Measurements from ENCODE around the gene QRICH2. TPM values are rescaled to one million over a fixed set of nuclear protein-coding genes. Genes with fewer than 3 reads are reported as not detected.

QRICH2 gene
- total RNA-seq, 1 donor from 2014 or later, result 11.7 TPM

DNA sequence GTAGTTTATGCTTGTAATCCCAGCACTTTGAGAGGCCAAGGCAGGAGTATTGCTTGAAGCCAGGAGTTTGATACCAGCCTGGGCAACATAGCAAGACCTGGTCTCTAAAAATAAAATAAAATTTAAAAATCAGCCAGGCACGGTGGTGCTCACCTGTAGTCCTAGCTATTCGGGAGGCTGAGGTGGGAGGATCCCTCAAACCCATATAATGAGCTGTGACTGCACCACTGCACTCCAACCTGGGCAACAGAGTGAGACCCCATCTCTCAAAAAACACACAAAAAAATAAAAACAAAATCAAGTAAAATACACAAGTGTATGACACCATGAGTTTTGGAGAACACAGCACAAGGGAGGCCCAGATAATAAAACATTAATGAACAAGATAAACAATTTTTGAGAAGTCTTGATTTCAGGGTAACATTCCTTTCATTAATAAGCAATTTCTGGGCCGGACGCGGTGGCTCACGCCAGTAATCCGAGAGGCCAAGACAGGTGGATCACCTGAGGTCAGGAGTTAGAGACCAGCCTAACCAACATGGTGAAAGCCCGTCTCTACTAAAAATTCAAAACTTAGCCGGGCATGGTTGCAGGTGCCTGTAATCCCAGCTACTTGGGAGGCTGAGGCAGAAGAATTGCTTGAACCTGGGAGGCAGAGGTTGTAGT is 27.8 kb upstream of the QRICH2 start:
- Mint-ChIP-seq H3K4me1 (ENCODE audit: unreplicated experiment) (peaks cover 14% of the 10 kb centered on the region), H3K36me3 (peaks cover 22% of the 10 kb centered on the region), H3K4me3 (no peak overlapping the region), H3K27me3 (no peaks in the 10 kb centered on the region), H3K27ac (no peak overlapping the region), H3K9me3 (no peaks in the 10 kb centered on the region)
- no peak for DNase-seq (ENCODE audit: extremely low spot score, unreplicated experiment)
- TF ChIP-seq, protein P1, sequence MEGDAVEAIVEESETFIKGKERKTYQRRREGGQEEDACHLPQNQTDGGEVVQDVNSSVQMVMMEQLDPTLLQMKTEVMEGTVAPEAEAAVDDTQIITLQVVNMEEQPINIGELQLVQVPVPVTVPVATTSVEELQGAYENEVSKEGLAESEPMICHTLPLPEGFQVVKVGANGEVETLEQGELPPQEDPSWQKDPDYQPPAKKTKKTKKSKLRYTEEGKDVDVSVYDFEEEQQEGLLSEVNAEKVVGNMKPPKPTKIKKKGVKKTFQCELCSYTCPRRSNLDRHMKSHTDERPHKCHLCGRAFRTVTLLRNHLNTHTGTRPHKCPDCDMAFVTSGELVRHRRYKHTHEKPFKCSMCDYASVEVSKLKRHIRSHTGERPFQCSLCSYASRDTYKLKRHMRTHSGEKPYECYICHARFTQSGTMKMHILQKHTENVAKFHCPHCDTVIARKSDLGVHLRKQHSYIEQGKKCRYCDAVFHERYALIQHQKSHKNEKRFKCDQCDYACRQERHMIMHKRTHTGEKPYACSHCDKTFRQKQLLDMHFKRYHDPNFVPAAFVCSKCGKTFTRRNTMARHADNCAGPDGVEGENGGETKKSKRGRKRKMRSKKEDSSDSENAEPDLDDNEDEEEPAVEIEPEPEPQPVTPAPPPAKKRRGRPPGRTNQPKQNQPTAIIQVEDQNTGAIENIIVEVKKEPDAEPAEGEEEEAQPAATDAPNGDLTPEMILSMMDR (conservative IDR thresholded peaks at IDR 0.05), result no peak

DNA sequence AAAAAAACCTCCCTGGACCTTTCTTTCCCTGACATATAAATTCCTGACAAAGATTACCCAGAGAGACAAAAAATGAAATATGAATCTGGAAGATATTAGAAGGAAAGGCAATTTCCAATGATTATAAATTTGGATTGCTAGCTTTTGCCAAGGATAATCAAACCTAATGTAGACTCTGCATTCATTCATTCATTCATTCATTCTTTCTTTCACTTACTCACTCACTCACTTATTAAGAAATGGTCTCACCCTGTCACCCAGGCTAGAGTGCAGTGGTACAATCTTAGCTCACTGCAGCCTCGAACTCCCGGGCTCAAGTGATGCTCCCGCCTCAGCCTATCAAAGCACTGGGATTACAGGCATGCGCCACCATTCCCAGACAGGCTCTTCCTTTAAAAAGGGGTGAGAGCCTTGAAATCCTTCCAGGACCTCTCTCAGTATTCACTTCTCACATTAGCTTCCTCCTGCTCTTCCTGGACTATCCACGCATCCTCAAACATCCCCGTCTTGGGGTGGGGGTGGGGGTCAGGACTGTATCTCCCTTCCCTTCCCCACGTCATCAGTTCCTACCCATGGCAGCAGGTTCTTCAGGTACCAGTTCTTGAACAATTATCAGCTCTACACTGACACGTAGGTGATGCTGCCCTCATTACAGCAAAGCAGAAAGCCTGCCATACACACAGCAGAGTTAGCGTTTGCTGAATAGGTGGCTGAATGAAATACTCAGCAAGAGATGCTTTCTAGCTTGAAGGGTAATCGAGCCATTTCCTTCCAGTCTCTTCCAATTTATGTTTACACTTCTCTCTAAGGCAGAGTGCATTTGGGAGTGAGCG is 25.8 kb upstream of the QRICH2 start:
- TF ChIP-seq, protein P1 (conservative IDR thresholded peaks at IDR 0.05), result no peak
- Mint-ChIP-seq H3K27me3 (no peaks in the 10 kb centered on the region), H3K27ac (no peak overlapping the region), H3K9me3 (no peaks in the 10 kb centered on the region), H3K4me3 (no peak overlapping the region), H3K36me3 (peaks cover 17% of the 10 kb centered on the region), H3K4me1 (ENCODE audit: unreplicated experiment) (peaks cover 17% of the 10 kb centered on the region)
- no peak for DNase-seq (ENCODE audit: extremely low spot score, unreplicated experiment)

DNA sequence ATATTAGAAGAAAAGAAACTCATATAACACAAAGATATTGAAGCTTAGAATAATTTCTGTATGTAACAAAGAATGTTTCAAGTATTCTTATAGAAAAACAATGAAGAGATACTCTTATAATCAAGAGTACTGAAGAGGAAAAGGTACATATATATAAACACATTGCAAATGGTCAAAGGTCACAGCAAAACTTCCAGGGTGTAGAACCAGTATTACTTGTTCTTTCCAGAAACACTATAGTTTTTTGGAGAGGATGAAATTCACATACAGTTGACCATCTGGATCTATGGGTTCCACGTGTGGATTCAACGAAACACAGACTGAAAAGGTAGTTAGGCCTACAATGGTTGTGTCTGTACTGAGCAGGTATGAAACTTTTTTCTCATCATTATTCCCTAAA is 23.0 kb upstream of the QRICH2 start:
- no peak overlapping the region for H3K27ac Mint-ChIP-seq
- TF ChIP-seq, protein P1 (conservative IDR thresholded peaks at IDR 0.05), result no peak
- peaks cover 25% of the 10 kb centered on the region for H3K36me3 Mint-ChIP-seq
- no peak overlapping the region for H3K4me3 Mint-ChIP-seq
- H3K27me3 Mint-ChIP-seq, result no peaks in the 10 kb centered on the region
- DNase-seq (ENCODE audit: extremely low spot score, unreplicated experiment), result no peak
- peaks cover 25% of the 10 kb centered on the region for H3K4me1 Mint-ChIP-seq (ENCODE audit: unreplicated experiment)
- no peaks in the 10 kb centered on the region for H3K9me3 Mint-ChIP-seq

DNA sequence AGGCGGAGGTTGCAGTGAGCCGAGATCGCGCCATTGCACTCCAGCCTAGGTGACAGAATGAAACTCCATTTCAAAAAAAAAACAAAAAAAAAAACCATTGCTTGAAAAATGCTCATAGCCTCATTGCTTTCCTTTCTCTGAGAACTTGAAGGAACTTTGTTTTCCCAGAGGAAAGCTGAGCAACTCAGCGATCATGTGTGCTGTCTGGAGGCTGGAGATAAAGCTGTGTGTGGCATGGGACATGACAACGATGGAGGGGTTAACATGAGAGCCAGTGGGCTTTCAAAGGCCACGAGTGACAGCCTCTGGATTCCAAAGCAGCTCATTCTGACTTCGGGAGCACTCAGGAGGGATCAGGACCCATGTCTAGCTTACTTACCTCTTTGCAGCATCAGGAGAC is 21.6 kb upstream of the QRICH2 start:
- Mint-ChIP-seq H3K36me3 (peaks cover 28% of the 10 kb centered on the region), H3K27me3 (no peaks in the 10 kb centered on the region), H3K4me1 (ENCODE audit: unreplicated experiment) (peaks cover 26% of the 10 kb centered on the region), H3K4me3 (no peak overlapping the region), H3K27ac (no peak overlapping the region), H3K9me3 (no peaks in the 10 kb centered on the region)
- no peak for DNase-seq (ENCODE audit: extremely low spot score, unreplicated experiment)
- TF ChIP-seq, protein P1 (conservative IDR thresholded peaks at IDR 0.05), result no peak

DNA sequence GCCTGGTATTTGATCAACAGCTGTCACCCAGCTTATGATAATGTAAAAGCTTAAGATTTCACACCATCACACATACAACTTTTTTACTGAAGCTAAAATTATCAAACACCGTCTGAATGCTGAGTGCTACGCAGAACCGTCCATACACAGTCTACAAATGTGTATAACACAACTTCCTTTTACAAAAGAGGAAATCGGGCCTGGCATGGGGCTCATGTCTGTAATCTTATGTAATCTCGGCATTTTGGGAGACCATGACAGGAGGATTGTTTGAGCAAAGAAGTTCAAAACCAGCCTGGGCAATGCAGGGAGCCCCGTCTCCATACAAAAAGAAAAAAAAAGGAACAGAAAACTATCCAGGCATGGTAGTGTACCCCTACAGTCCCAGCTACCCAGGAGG is 19.6 kb upstream of the QRICH2 start:
- TF ChIP-seq, protein P1 (conservative IDR thresholded peaks at IDR 0.05), result no peak
- no peaks in the 10 kb centered on the region for H3K27me3 Mint-ChIP-seq
- peaks cover 28% of the 10 kb centered on the region for H3K36me3 Mint-ChIP-seq
- no peak for DNase-seq (ENCODE audit: extremely low spot score, unreplicated experiment)
- H3K4me3 Mint-ChIP-seq, result no peak overlapping the region
- no peak overlapping the region for H3K27ac Mint-ChIP-seq
- no peaks in the 10 kb centered on the region for H3K9me3 Mint-ChIP-seq
- peaks cover 16% of the 10 kb centered on the region for H3K4me1 Mint-ChIP-seq (ENCODE audit: unreplicated experiment)
